DND-41 (cell line): ENCODE measurements around the gene C1orf185.

Source experiments
- CTCF ChIP-seq: IDR thresholded peaks from 2 replicates; pipeline ENCODE4 v1.5.1; 2012; ENCODE audit warnings: borderline replicate concordance, low read length, moderate library complexity, mild to moderate bottlenecking; ENCODE audit not compliant: poor library complexity, severe bottlenecking; ENCODE audit errors: extremely low read depth
- EZH2 ChIP-seq: IDR thresholded peaks from 3 replicates; pipeline ENCODE4 v1.6.1; 2012; ENCODE audit warnings: borderline replicate concordance, low read depth, mild to moderate bottlenecking, moderate library complexity, low read length, inconsistent platforms; ENCODE audit not compliant: severe bottlenecking

- no peak for TF ChIP-seq CTCF
- TF ChIP-seq EZH2, result no peak
Observed at GRCh38 chr1:51193564-51193963, 91.5 kb downstream of the C1orf185 start.
